Activated naive CD4-positive, alpha-beta T cell treated with anti-CD3 and anti-CD28 coated beads for 36 hours (primary cell): ENCODE data around the gene STON2. TPM values are rescaled to one million over a fixed set of nuclear protein-coding genes. Genes with fewer than 3 reads are reported as not detected.
A peak's percentile ranks its signal among the peaks of the same experiment; 100 is the strongest.

Experiments
- CTCF ChIA-PET: fragments of 350-600 bp; sonication (Branson Sonifier 250); formaldehyde crosslinking; loops from one replicate; lab custom pipeline; 2021; ENCODE audit warnings: antibody characterized with exemption; lab: Charles Lee
- DNase-seq: peaks from one replicate; pipeline ENCODE4 v3.0.0-alpha.2; 2020
- H3K27ac Mint-ChIP-seq: one replicate; pipeline ENCODE4 v1.8.0; 2021; ENCODE audit warnings: mild to moderate bottlenecking, mixed read lengths
- H3K27me3 Mint-ChIP-seq: one replicate; pipeline ENCODE4 v1.8.0; 2021; ENCODE audit warnings: low read depth, mixed read lengths
- H3K36me3 Mint-ChIP-seq: one replicate; pipeline ENCODE4 v1.8.0; 2021; ENCODE audit warnings: low read depth, mixed read lengths
- H3K4me1 Mint-ChIP-seq: one replicate; pipeline ENCODE4 v1.8.0; 2021; ENCODE audit warnings: low read depth, mixed read lengths
- H3K4me3 Mint-ChIP-seq: one replicate; pipeline ENCODE4 v1.8.0; 2021; ENCODE audit warnings: mild to moderate bottlenecking, moderate library complexity, mixed read lengths
- H3K9me3 Mint-ChIP-seq: one replicate; pipeline ENCODE4 v1.8.0; 2021; ENCODE audit warnings: mixed read lengths
- intact Hi-C: fragments of 100-400 bp; cut with micrococcal nuclease; formaldehyde crosslinking; loops from one replicate; pipeline ENCODE4 v1.15.1; 2023
- total RNA-seq, 2 experiments: library from RNA; stranded (reverse); gene quantifications; one replicate each; pipeline ENCODE4 v1.2.3, GENCODE V29; 2021

STON2 gene, protein sequence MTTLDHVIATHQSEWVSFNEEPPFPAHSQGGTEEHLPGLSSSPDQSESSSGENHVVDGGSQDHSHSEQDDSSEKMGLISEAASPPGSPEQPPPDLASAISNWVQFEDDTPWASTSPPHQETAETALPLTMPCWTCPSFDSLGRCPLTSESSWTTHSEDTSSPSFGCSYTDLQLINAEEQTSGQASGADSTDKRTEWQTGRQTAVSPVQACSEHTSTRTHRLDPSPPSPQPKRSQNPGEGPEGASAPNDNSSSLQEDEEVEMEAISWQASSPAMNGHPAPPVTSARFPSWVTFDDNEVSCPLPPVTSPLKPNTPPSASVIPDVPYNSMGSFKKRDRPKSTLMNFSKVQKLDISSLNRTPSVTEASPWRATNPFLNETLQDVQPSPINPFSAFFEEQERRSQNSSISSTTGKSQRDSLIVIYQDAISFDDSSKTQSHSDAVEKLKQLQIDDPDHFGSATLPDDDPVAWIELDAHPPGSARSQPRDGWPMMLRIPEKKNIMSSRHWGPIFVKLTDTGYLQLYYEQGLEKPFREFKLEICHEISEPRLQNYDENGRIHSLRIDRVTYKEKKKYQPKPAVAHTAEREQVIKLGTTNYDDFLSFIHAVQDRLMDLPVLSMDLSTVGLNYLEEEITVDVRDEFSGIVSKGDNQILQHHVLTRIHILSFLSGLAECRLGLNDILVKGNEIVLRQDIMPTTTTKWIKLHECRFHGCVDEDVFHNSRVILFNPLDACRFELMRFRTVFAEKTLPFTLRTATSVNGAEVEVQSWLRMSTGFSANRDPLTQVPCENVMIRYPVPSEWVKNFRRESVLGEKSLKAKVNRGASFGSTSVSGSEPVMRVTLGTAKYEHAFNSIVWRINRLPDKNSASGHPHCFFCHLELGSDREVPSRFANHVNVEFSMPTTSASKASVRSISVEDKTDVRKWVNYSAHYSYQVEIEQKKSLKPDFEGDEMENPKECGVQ
- total RNA-seq: under 1 TPM; 0.12 to 0.14 TPM

DNA sequence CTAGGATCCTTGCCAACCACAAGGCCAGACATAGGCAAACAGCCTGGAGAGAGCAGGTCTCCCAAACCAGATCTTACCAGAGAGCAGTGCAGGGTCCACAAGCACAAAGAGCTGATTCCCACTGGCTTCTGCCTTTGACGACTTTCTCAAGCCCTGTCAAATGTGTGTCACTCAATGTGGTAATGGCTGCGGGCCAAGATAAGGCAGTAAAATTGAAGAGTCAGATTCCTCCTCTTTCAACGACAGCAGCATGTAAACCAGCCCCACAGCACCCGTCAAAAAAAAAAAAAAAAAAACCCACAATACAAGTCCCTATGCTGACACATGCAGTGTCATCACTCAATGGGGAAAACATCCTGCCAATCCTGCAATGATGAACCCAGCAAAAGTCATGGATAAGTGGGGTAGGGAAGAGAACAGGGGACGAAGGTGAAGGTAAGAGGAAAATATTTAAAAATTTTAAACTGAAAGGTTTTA, at the start of gene STON2:
TSS of gene STON2 (minus strand) at position 123 of the 477 bp plus-strand sequence. CDS start 1,942 bp downstream, outside the sequence.
- DNase-seq: peak; percentile 24
- H3K4me3 Mint-ChIP-seq: no peak within 1 kb of the TSS
- H3K9me3 Mint-ChIP-seq: no peaks in the 10 kb centered on the region
- no peaks in the 10 kb centered on the region for H3K4me1 Mint-ChIP-seq
- no peaks in the 10 kb centered on the region for H3K36me3 Mint-ChIP-seq
- CTCF ChIA-PET: no interaction called here
- peaks cover under 1% of the 10 kb centered on the region for H3K27me3 Mint-ChIP-seq
- intact Hi-C loops: no loop called here
- H3K27ac Mint-ChIP-seq: no peak within 1 kb of the TSS

DNA sequence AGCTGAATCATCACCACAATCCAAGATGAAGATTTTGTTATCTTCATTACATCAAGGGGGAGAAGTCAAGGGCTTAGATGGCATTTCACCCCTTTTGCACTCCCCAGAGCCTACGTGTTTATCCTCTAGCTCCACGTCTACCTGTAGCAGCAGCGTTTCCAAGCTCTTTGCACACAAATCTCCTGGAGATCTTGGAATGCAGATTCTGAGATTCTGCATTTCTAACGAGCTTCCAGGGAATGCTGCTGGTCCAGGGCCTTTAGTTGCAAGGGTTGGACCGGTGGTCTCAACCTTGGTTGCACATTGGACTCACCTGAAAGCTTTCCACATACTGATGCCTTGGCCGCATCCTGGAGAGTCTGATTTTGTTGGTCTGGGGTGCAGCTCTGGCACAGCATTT, 49.5 kb upstream of the STON2 start:
- H3K27ac Mint-ChIP-seq: no peak overlapping the region
- H3K9me3 Mint-ChIP-seq: no peaks in the 10 kb centered on the region
- peaks cover 7% of the 10 kb centered on the region for H3K4me1 Mint-ChIP-seq
- no peak for DNase-seq
- no peaks in the 10 kb centered on the region for H3K36me3 Mint-ChIP-seq
- CTCF ChIA-PET: interaction anchor here (0.8 to 1.7 kb wide), 2 partner anchors 11 to 15 kb away, joined by 3 to 5 read pairs; no protein-coding TSS in a partner anchor
- H3K4me3 Mint-ChIP-seq: no peak overlapping the region
- H3K27me3 Mint-ChIP-seq: peaks cover 16% of the 10 kb centered on the region
- intact Hi-C loops: no loop called here

DNA sequence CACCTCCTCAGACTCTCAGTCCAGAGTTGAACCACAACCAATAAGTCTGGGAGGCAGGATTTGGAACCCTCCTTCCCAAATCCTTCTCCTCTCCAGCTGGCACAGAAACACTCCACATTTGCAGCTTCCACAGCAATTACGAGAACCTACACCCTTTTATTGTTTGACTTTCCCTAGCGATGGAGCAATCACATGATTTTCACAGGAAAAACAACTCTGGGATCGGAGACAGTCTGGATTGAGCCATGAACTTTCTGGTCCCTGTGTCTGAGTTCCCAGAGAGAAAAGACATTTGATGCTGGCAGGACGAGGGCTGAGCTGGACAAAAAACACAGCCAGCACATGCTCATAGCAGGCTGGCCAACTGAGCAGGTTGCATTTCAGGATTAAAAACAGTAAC, 49.0 kb upstream of the STON2 start:
- Mint-ChIP-seq H3K4me1 (peaks cover 7% of the 10 kb centered on the region), H3K9me3 (no peaks in the 10 kb centered on the region), H3K4me3 (no peak overlapping the region), H3K27me3 (peaks cover 16% of the 10 kb centered on the region), H3K27ac (no peak overlapping the region), H3K36me3 (no peaks in the 10 kb centered on the region)
- CTCF ChIA-PET: interaction anchor here (0.8 to 1.7 kb wide), 2 partner anchors 12 to 15 kb away, joined by 3 to 5 read pairs; no protein-coding TSS in a partner anchor
- intact Hi-C loops: no loop called here
- no peak for DNase-seq

DNA sequence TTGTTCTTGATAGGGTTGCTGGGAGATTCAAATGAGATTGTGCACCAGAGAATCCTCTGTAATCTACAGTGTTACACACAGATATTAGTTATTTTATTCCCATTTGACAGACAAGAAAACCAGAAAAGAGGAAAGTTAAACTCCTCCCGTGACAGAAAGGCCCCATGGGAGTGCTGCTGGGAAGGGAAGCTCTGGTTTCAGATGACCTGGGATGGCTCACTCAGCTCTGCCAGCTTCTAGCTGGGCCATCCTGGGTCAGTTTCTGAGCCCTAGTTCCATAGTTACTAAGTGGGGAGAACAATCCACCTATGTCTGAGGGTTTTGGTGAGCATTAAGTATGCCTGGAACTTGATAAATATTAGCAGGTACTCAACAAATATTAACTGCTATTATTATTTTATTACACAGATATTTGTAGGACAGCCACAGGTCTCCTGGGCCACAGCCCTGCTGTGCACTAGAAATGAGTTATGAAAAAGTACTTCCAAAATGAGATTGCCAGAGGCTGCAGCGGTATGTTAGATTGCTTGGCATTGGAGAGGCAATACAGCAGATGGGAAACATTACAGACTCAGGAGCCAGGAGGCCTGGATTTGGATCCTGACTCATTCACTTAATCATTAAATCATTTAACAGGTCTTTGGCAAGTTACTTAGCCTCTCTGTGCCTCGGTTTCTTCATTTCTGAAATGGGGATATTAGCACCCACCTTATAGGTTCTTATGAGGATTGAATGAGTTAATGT, 47.1 kb upstream of the STON2 start:
- Mint-ChIP-seq H3K4me3 (no peak overlapping the region), H3K4me1 (no peaks in the 10 kb centered on the region), H3K36me3 (no peaks in the 10 kb centered on the region), H3K9me3 (no peaks in the 10 kb centered on the region), H3K27ac (no peak overlapping the region), H3K27me3 (peaks cover 29% of the 10 kb centered on the region)
- intact Hi-C loops: no loop called here
- no peak for DNase-seq
- CTCF ChIA-PET: interaction anchor here (1.6 kb wide), 1 partner anchor 178 kb away, joined by 3 read pairs; no protein-coding TSS in a partner anchor

DNA sequence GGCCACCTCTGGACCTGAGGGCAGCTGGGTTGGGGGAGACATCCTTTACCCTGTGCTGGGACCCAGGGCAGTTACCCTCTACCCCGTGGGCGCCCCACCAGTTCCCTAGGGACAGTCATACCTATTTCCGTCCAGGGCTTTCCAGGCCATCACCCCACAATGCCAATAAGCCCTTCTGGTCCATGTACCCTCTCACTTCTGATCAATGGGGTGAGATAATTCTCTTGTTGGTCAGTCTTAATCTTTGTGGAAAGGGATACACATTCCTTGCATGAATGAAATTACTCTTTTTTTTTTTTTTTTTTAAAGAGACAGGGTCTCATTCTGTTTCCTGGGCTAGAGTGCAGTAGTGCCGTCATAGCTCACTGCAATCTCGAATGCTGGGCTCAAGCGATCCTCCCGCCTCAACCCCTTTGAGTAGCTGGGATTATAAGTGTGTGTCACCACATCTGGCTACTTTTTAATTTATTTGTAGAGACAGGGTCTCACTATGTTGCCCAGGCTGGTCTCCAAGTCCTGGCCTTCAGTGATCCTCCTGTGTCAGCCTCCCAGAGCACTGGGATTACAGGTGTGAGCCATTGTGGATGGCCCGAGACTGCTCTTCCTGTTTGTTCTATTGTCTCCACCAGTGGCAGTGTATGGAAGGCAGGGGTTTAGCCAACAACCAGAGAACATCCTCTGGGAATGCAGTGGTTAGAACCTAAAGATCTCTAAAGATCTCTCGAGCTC, 46.3 kb upstream of the STON2 start:
- Mint-ChIP-seq H3K27ac (no peak overlapping the region), H3K9me3 (no peaks in the 10 kb centered on the region), H3K27me3 (peaks cover 33% of the 10 kb centered on the region), H3K36me3 (no peaks in the 10 kb centered on the region), H3K4me1 (no peaks in the 10 kb centered on the region), H3K4me3 (no peak overlapping the region)
- CTCF ChIA-PET: interaction anchor here (1.6 kb wide), 1 partner anchor 177 kb away, joined by 3 read pairs; no protein-coding TSS in a partner anchor
- intact Hi-C loops: no loop called here
- no peak for DNase-seq

DNA sequence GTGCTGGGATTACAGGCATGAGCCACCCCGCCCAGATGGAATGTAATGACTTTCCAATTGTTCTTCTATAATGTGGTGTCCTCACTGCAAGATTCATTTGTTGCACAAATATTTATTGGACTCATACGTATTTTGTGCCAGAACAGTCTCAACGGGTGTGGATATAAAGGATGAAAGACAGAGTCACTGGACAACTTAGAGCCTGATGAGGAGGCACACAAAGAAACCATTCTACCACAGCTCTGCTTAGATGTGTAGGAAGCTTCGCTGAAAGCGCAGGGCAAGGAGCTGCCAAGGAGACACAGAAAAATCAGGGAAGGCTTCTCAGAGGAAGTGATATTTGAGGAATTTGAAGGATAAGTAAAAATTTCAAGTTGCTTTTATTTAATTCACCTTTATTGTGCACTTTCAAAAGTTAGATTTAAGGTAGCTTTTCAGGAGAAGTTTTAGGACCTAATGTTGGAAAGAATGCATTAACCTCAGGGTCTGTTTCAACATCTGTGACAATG, 41.6 kb upstream of the STON2 start:
- no peaks in the 10 kb centered on the region for H3K36me3 Mint-ChIP-seq
- H3K4me1 Mint-ChIP-seq: peaks cover 5% of the 10 kb centered on the region
- peaks cover 54% of the 10 kb centered on the region for H3K27me3 Mint-ChIP-seq
- DNase-seq: no peak
- intact Hi-C loops: no loop called here
- H3K27ac Mint-ChIP-seq: no peak overlapping the region
- H3K9me3 Mint-ChIP-seq: no peaks in the 10 kb centered on the region
- CTCF ChIA-PET: interaction anchor here (1.8 kb wide), 1 partner anchor 12 kb away, joined by 9 read pairs; no protein-coding TSS in a partner anchor
- H3K4me3 Mint-ChIP-seq: no peak overlapping the region

DNA sequence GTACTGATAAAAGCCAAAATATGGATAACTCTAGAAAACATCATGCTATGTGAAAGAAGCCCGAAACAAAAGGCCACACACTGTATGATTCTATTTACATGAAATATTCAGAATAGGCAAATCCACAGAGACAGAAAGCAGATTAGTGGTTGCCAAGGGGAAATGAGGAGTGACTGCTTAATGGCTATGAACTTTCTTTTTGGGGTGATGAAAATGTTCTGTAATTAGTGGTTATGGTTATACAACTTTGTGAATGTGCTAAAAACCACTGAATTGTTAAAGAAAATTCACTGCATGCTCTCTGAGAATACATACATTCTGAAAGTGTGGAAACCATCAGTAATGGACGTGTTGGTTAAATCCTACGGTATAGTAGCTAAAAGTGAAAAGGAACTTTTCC, 39.9 kb upstream of the STON2 start:
- H3K4me1 Mint-ChIP-seq: peaks cover 10% of the 10 kb centered on the region
- no peaks in the 10 kb centered on the region for H3K36me3 Mint-ChIP-seq

DNA sequence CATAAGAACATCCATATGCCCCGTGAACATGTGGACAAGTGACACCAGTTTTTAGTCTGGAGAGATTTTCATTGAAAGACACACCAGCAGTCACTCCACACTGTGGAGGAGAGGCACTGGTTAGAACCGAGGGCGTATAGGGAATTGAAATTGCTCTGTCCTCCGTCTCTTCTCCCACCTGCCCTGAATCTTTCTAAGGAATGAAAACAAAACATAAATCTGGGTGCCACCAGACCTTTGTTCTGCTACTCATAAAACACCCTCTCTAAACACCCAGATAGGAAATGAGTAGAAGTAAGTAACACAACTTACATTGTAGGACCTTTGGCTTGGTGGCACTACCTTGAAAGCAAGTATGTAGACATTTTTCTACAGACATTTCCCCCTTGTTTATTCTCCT, 37.1 kb upstream of the STON2 start:
- no peak overlapping the region for H3K27ac Mint-ChIP-seq
- CTCF ChIA-PET: interaction anchor here (1.4 kb wide), 1 partner anchor 167 kb away, joined by 5 read pairs; no protein-coding TSS in a partner anchor
- peaks cover 69% of the 10 kb centered on the region for H3K27me3 Mint-ChIP-seq
- no peaks in the 10 kb centered on the region for H3K36me3 Mint-ChIP-seq
- intact Hi-C loops: loop anchor here (5.0 kb wide), 1 partner anchor 215 kb away; the partner anchor contains the start of gene GTF2A1
- H3K4me1 Mint-ChIP-seq: peaks cover 10% of the 10 kb centered on the region
- no peaks in the 10 kb centered on the region for H3K9me3 Mint-ChIP-seq
- DNase-seq: no peak
- peak overlapping the region; percentile 65 for H3K4me3 Mint-ChIP-seq

More for the DNA sequence above, 39.9 kb upstream of the STON2 start:
- intact Hi-C loops: no loop called here
- Mint-ChIP-seq H3K4me3 (no peak overlapping the region), H3K9me3 (no peaks in the 10 kb centered on the region), H3K27me3 (peaks cover 59% of the 10 kb centered on the region), H3K27ac (no peak overlapping the region)
- CTCF ChIA-PET: interaction anchor here (0.7 to 0.9 kb wide), 2 partner anchors 168 to 294 kb away, joined by 3 read pairs; no protein-coding TSS in a partner anchor
- DNase-seq: no peak

DNA sequence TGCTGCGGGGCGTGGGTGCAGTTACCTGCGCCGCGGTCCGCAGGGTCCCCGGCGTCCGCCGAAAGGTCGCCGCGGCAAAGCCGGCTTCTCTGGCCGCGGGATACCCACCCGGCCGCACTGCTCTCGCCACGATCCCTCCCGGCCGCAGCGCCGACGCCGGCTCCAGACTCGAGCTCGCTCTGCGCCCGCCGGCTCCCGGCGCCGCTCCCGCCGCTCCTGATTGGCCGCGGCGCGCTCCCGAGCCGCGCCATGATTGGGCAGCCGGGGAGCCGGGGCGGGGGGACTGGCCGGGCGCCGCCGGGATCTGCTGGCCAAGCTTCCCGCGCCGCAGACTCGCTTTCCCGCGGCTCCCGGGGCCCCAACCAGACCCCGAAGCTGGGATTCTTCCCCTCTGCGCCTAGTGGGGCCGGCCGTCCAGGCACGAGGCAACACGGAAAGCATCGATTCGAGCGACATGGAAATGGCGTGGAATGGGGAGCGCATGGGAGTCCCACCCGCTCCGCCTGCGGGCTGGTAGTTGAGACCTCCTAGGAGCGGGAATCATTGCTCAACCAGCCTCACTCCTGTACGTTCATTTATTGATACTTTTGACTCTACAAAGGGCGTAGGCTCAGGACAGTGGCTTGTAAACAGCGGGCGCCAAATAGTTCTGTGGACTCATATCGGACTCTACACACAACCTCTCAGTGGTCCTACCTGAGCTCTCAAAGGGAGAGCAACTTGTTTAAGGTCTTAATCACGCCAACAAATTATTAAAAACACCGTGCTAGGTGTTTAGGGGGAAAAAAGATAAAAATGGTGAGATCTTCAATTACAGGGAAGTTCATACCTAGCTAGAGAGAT, 36.4 kb upstream of the STON2 start:
- peaks cover 10% of the 10 kb centered on the region for H3K4me1 Mint-ChIP-seq
- DNase-seq: peak; percentile 40
- no peaks in the 10 kb centered on the region for H3K36me3 Mint-ChIP-seq
- peaks cover 65% of the 10 kb centered on the region for H3K27me3 Mint-ChIP-seq
- CTCF ChIA-PET: interaction anchor here (0.6 to 1.4 kb wide), 4 partner anchors 25 to 168 kb away, joined by 3 to 5 read pairs (median 4); no protein-coding TSS in a partner anchor
- H3K4me3 Mint-ChIP-seq: peak overlapping the region; percentile 65
- no peaks in the 10 kb centered on the region for H3K9me3 Mint-ChIP-seq
- intact Hi-C loops: loop anchor here (1.0 to 5.0 kb wide), 2 partner anchors 17 to 214 kb away; partner anchors contain the start of gene GTF2A1
- no peak overlapping the region for H3K27ac Mint-ChIP-seq
